DND-41 (cell line): Measurements from ENCODE around the gene TMEM204.

Source experiments
- ATAC-seq: fragments of 200-7000 bp; cut with Tn5 transposase; 3 replicates; pipeline ENCODE4 v1.9.1; 2021; ENCODE audit warnings: low read depth; ENCODE audit not compliant: insufficient read depth
- DNase-seq: peaks from one replicate; pipeline ENCODE4 v3.0.0-alpha.2; 2020
- H2AFZ ChIP-seq: 2 replicates; pipeline ENCODE4 v1.6.0; 2012; ENCODE audit warnings: low read depth, low read length
- H3K27ac ChIP-seq: 2 replicates; pipeline ENCODE4 v1.5.1; 2012; ENCODE audit warnings: low read length, inconsistent platforms
- H3K27me3 ChIP-seq: fragments of 200-600 bp; sonication (generic); 2 replicates; pipeline ENCODE4 v1.6.0; 2012; ENCODE audit warnings: low read length, mild to moderate bottlenecking, inconsistent platforms; ENCODE audit not compliant: insufficient read depth, poor library complexity
- H3K36me3 ChIP-seq: 2 replicates; pipeline ENCODE4 v1.5.1; 2012; ENCODE audit warnings: low read length, inconsistent platforms; ENCODE audit not compliant: insufficient read depth
- H3K4me1 ChIP-seq: 2 replicates; pipeline ENCODE4 v1.5.1; 2012; ENCODE audit warnings: mild to moderate bottlenecking, low read length; ENCODE audit not compliant: insufficient read depth
- H3K4me2 ChIP-seq: 2 replicates; pipeline ENCODE4 v1.6.0; 2012; ENCODE audit warnings: mild to moderate bottlenecking, moderate library complexity, low read length, inconsistent platforms; ENCODE audit not compliant: insufficient read depth
- H3K4me3 ChIP-seq, 2 experiments: fragments of 200-600 bp in 1 of 2; shearing (Covaris generic) in 1 of 2; 2 replicates each; pipeline ENCODE4 v1.5.1; 2012 to 2016; ENCODE audit warnings: inconsistent platforms in 2 of 2, low read length in 2 of 2, mild to moderate bottlenecking in 2 of 2, low read depth in 1 of 2, moderate library complexity in 1 of 2
- H3K79me2 ChIP-seq: 2 replicates; pipeline ENCODE4 v1.6.0; 2012; ENCODE audit warnings: low read length, inconsistent platforms; ENCODE audit not compliant: insufficient read depth
- H3K9ac ChIP-seq: 2 replicates; pipeline ENCODE4 v1.6.0; 2012; ENCODE audit warnings: low read depth, mild to moderate bottlenecking, inconsistent platforms, low read length, moderate library complexity
- H3K9me3 ChIP-seq: 2 replicates; pipeline ENCODE4 v1.5.1; 2012; ENCODE audit warnings: low read length, moderate library complexity, mild to moderate bottlenecking, inconsistent platforms; ENCODE audit not compliant: insufficient read depth, severe bottlenecking
- H4K20me1 ChIP-seq: 2 replicates; pipeline ENCODE4 v1.6.0; 2012; ENCODE audit warnings: low read length; ENCODE audit not compliant: insufficient read depth
- CTCF ChIP-seq: IDR thresholded peaks from 2 replicates; pipeline ENCODE4 v1.5.1; 2012; ENCODE audit warnings: borderline replicate concordance, low read length, moderate library complexity, mild to moderate bottlenecking; ENCODE audit not compliant: poor library complexity, severe bottlenecking; ENCODE audit errors: extremely low read depth
- EZH2 ChIP-seq: IDR thresholded peaks from 3 replicates; pipeline ENCODE4 v1.6.1; 2012; ENCODE audit warnings: borderline replicate concordance, low read depth, mild to moderate bottlenecking, moderate library complexity, low read length, inconsistent platforms; ENCODE audit not compliant: severe bottlenecking

Gene TMEM204

GRCh38 chr16:1505912-1506311 lies 27.6 kb upstream of the TMEM204 start:
- DNase-seq (no peak), ATAC-seq (no peak)
- no peak for TF ChIP-seq EZH2
- TF ChIP-seq CTCF = no peak
- Histone ChIP-seq H3K9me3 (no peaks in the 10 kb centered on the region), H4K20me1 (peaks cover 3% of the 10 kb centered on the region), H3K27me3 (no peaks in the 10 kb centered on the region), H3K4me1 (no peaks in the 10 kb centered on the region), H3K9ac (no peak overlapping the region), H3K4me3 (no peak overlapping the region), H3K36me3 (peaks cover 81% of the 10 kb centered on the region), H3K27ac (no peak overlapping the region), H3K4me2 (no peak overlapping the region), H2AFZ (no peak overlapping the region), H3K79me2 (no peaks in the 10 kb centered on the region)

DNA sequence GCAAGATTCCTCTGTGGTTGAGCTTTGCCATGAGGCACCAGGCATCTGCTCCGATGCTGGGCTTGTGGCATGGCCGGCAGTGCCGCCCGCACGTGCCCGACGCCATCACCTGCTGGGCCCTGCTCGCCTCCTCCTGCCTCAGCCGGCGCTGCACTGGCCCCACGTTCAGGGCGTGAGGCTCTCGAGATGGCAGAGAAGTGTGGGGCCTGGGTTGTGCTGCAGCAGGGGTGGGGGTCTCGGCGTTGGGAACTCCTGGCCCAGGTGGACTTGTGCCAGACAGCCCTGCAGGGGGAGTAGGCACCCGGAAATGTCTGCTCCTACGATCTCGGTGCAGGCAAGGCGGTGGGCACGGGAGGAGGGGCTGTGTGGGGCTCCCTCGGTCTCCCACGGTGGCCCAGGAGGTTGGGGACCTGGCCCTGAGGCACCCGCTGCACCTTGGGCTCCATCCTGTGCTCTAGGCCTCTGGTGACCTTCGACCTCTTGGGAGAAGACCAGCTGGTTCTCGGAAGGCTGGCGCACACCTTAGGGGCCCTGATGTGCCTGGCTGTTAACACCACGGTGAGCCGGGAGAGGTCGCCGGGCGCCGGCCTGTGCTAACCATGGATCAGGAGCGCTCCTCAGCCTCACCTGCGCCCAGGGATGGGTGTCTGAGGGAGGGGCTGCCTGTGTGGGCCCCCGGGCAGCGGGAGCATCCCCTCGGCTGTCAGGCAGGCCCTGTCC lies 26.8 kb upstream of the TMEM204 start:
- H3K79me2 ChIP-seq = no peaks in the 10 kb centered on the region
- no peak for ATAC-seq
- H3K9me3 ChIP-seq = no peaks in the 10 kb centered on the region
- no peak overlapping the region for H3K4me2 ChIP-seq
- H3K36me3 ChIP-seq = peaks cover 80% of the 10 kb centered on the region
- peaks cover 3% of the 10 kb centered on the region for H4K20me1 ChIP-seq
- no peaks in the 10 kb centered on the region for H3K4me1 ChIP-seq
- H3K4me3 ChIP-seq = no peak overlapping the region
- TF ChIP-seq EZH2 (no peak), CTCF (no peak)
- H3K27ac ChIP-seq = no peak overlapping the region
- DNase-seq = no peak
- no peak overlapping the region for H3K9ac ChIP-seq
- H3K27me3 ChIP-seq = no peaks in the 10 kb centered on the region
- no peak overlapping the region for H2AFZ ChIP-seq

GRCh38 chr16:1508494-1509187 lies 24.8 kb upstream of the TMEM204 start:
- ATAC-seq = no peak
- Histone ChIP-seq H3K79me2 (no peaks in the 10 kb centered on the region), H3K36me3 (peaks cover 62% of the 10 kb centered on the region), H3K9ac (no peak overlapping the region), H2AFZ (no peak overlapping the region), H3K4me3 (no peak overlapping the region), H3K4me2 (no peak overlapping the region), H3K4me1 (no peaks in the 10 kb centered on the region), H3K27me3 (no peaks in the 10 kb centered on the region), H3K27ac (no peak overlapping the region), H3K9me3 (no peaks in the 10 kb centered on the region), H4K20me1 (no peaks in the 10 kb centered on the region; the same call in 1 of the 2 replicates)
- no peak for DNase-seq
- no peak for TF ChIP-seq CTCF
- no peak for TF ChIP-seq EZH2
